H1 (cell line): ENCODE data around the gene CDC45. TPM values are rescaled to one million over a fixed set of nuclear protein-coding genes. Genes with fewer than 3 reads are reported as not detected.

Experiments used
- CTCF ChIA-PET: fragments of 300-600 bp; sonication (Branson Sonifier 250); formaldehyde crosslinking; loops from one replicate; lab custom pipeline; 2021; ENCODE audit not compliant: partially characterized antibody; lab: Charles Lee
- POLR2A ChIA-PET: fragments of 300-600 bp; sonication (Branson Sonifier 250); formaldehyde crosslinking; loops from one replicate; lab custom pipeline; 2021; ENCODE audit warnings: inconsistent platforms; ENCODE audit not compliant: partially characterized antibody; lab: Charles Lee
- DNase-seq, 2 experiments: peaks; one replicate each; pipeline versions ENCODE4 v3.0.0 to v3.0.0-alpha.2; 2010 to 2022; ENCODE audit warnings: low spot score in 2 of 2, low read depth in 1 of 2, mixed read lengths in 1 of 2
- FAIRE-seq: peaks from 2 replicates; lab custom pipeline; 2011; peaks lifted over from hg19 to GRCh38; lab: Jason Lieb, UNC
- H2AFZ ChIP-seq: 2 replicates; pipeline ENCODE4 v1.8.1; 2012; ENCODE audit warnings: low read length, inconsistent platforms
- H2AK5ac ChIP-seq: 2 replicates; pipeline ENCODE4 v1.6.1; 2013; ENCODE audit warnings: low read depth, low read length
- H2BK120ac ChIP-seq: replicated peaks from 2 replicates; pipeline ENCODE3; 2013; ENCODE audit warnings: low read depth, low read length, inconsistent platforms
- H2BK12ac ChIP-seq: 2 replicates; pipeline ENCODE4 v1.6.1; 2013; ENCODE audit warnings: low read depth, low read length
- H2BK15ac ChIP-seq: 2 replicates; pipeline ENCODE4 v1.6.1; 2013; ENCODE audit warnings: low read length
- H2BK20ac ChIP-seq: 2 replicates; pipeline ENCODE4 v1.6.1; 2013; ENCODE audit warnings: low read length
- H2BK5ac ChIP-seq: 2 replicates; pipeline ENCODE4 v1.6.1; 2013; ENCODE audit warnings: low read depth, low read length
- H3K14ac ChIP-seq: 2 replicates; pipeline ENCODE4 v1.6.1; 2013; ENCODE audit warnings: inconsistent platforms; ENCODE audit not compliant: insufficient read length
- H3K18ac ChIP-seq: 2 replicates; pipeline ENCODE4 v1.6.1; 2013; ENCODE audit warnings: low read length; ENCODE audit errors: extremely low read depth
- H3K23ac ChIP-seq: 2 replicates; pipeline ENCODE4 v1.6.1; 2013; ENCODE audit warnings: inconsistent platforms; ENCODE audit not compliant: insufficient read length
- H3K23me2 ChIP-seq: 2 replicates; pipeline ENCODE4 v1.6.1; 2013; ENCODE audit warnings: low read depth, low read length
- H3K27ac ChIP-seq: 2 replicates; pipeline ENCODE4 v1.6.1; 2011; ENCODE audit warnings: low read depth, low read length, inconsistent platforms
- H3K27me3 ChIP-seq, 4 experiments: replicated peaks in 1 of 4; 1 replicate in 1 of 4; 2 replicates in 3 of 4; pipeline versions ENCODE4 v1.6.1 to v1.8.1; 2011 to 2013; ENCODE audit warnings: low read length in 3 of 4, mild to moderate bottlenecking in 3 of 4, inconsistent platforms in 2 of 4, mixed read lengths in 2 of 4, moderate library complexity in 1 of 4; ENCODE audit not compliant: control insufficient read depth in 3 of 4, insufficient read depth in 3 of 4; ENCODE audit errors: extremely low read depth in 1 of 4
- H3K36me3 ChIP-seq, 4 experiments: 2 replicates each; pipeline versions ENCODE4 v1.6.1 to v1.8.1; 2011 to 2013; ENCODE audit warnings: mild to moderate bottlenecking in 4 of 4, low read length in 3 of 4, moderate library complexity in 2 of 4, control low read depth in 1 of 4, inconsistent platforms in 1 of 4; ENCODE audit not compliant: insufficient read depth in 4 of 4, control insufficient read depth in 2 of 4
- H3K4ac ChIP-seq: replicated peaks from 2 replicates; pipeline ENCODE3; 2013; ENCODE audit warnings: low read length, low read depth, mixed read lengths, inconsistent platforms; ENCODE audit not compliant: insufficient read length
- H3K4me1 ChIP-seq, 4 experiments: replicated peaks in 1 of 4; 1 replicate in 1 of 4; 2 replicates in 3 of 4; pipeline versions ENCODE4 v1.6.1 to v1.8.1; 2011 to 2013; ENCODE audit warnings: low read length in 3 of 4, inconsistent platforms in 2 of 4, mixed read lengths in 1 of 4; ENCODE audit not compliant: insufficient read depth in 4 of 4, control insufficient read depth in 3 of 4
- H3K4me2 ChIP-seq, 2 experiments: 2 replicates each; pipeline versions ENCODE4 v1.6.1 to v1.8.1; 2011 to 2013; ENCODE audit warnings: low read depth in 2 of 2, low read length in 2 of 2, control low read depth in 1 of 2, inconsistent platforms in 1 of 2, mild to moderate bottlenecking in 1 of 2; ENCODE audit not compliant: insufficient read depth in 1 of 2
- H3K4me3 ChIP-seq, 4 experiments: fragments of 200-600, 300-600 bp in 1 of 4; sonication (generic), shearing (Covaris generic), sonication (Bioruptor Twin) in 1 of 4; 2 replicates each; pipeline versions ENCODE4 v1.5.1 to v1.8.1; 2011 to 2016; ENCODE audit warnings: low read length in 4 of 4, low read depth in 3 of 4, control low read depth in 2 of 4, inconsistent platforms in 2 of 4, mild to moderate bottlenecking in 2 of 4, mixed read lengths in 1 of 4, moderate library complexity in 1 of 4; ENCODE audit not compliant: insufficient read depth in 2 of 4; ENCODE audit errors: extremely low read depth in 1 of 4
- H3K56ac ChIP-seq: replicated peaks from 2 replicates; pipeline ENCODE3; 2013; ENCODE audit warnings: low read depth, mild to moderate bottlenecking, mixed read lengths, low read length, inconsistent platforms; ENCODE audit not compliant: insufficient read length
- H3K79me1 ChIP-seq: 2 replicates; pipeline ENCODE4 v1.6.1; 2013; ENCODE audit warnings: low read depth, low read length, control low read depth
- H3K79me2 ChIP-seq, 2 experiments: 2 replicates each; pipeline versions ENCODE4 v1.6.1 to v1.8.1; 2012 to 2013; ENCODE audit warnings: low read length in 2 of 2, mild to moderate bottlenecking in 2 of 2, inconsistent platforms in 1 of 2; ENCODE audit not compliant: insufficient read depth in 2 of 2, control insufficient read depth in 1 of 2
- H3K9ac ChIP-seq, 4 experiments: replicated peaks in 1 of 4; 1 replicate in 1 of 4; 2 replicates in 3 of 4; pipeline versions ENCODE4 v1.6.1 to v1.8.1; 2011 to 2013; ENCODE audit warnings: low read depth in 3 of 4, low read length in 3 of 4, control low read depth in 2 of 4, mild to moderate bottlenecking in 2 of 4, moderate library complexity in 2 of 4, inconsistent platforms in 1 of 4; ENCODE audit errors: extremely low read depth in 1 of 4
- H3K9me3 ChIP-seq, 2 experiments: 2 replicates each; pipeline versions ENCODE4 v1.6.1 to v1.8.1; 2012 to 2013; ENCODE audit warnings: mild to moderate bottlenecking in 2 of 2, moderate library complexity in 2 of 2, control low read depth in 1 of 2, inconsistent platforms in 1 of 2, low read depth in 1 of 2, low read length in 1 of 2, mixed read lengths in 1 of 2; ENCODE audit not compliant: insufficient read depth in 2 of 2
- H4K20me1 ChIP-seq, 2 experiments: replicated peaks in 1 of 2; 2 replicates each; pipeline versions ENCODE3 to v1.8.1; 2011 to 2013; ENCODE audit warnings: inconsistent platforms in 2 of 2, low read length in 2 of 2, mild to moderate bottlenecking in 1 of 2; ENCODE audit not compliant: insufficient read depth in 2 of 2, control insufficient read depth in 1 of 2
- H4K5ac ChIP-seq: 2 replicates; pipeline ENCODE4 v1.6.1; 2013; ENCODE audit warnings: low read length, low read depth, mixed read lengths, inconsistent platforms; ENCODE audit not compliant: insufficient read length
- H4K8ac ChIP-seq: 2 replicates; pipeline ENCODE4 v1.8.0; 2013; ENCODE audit warnings: mild to moderate bottlenecking, moderate library complexity, low read length, inconsistent platforms; ENCODE audit not compliant: insufficient read depth; ENCODE audit errors: extremely low read depth
- H4K91ac ChIP-seq: replicated peaks from 2 replicates; pipeline ENCODE3; 2013; ENCODE audit warnings: low read length, mixed read lengths, inconsistent platforms; ENCODE audit not compliant: insufficient read length
- GABPA ChIP-seq: IDR thresholded peaks from 2 replicates; pipeline ENCODE4 v1.6.1; 2011; ENCODE audit warnings: mild to moderate bottlenecking, low read length, moderate library complexity, borderline replicate concordance; ENCODE audit not compliant: insufficient read depth
- POLR2AphosphoS5 ChIP-seq: IDR thresholded peaks from 2 replicates; pipeline ENCODE4 v1.6.1; 2011; ENCODE audit warnings: low read depth, low read length
- whole genome bisulfite sequencing, 2 experiments: shearing (Covaris generic) in 1 of 2; methylation state at CpG; one replicate each; pipeline versions ENCODE4 v1.1.6 to v1.1.7; 2013 to 2015; ENCODE audit warnings: low lambda C conversion rate in 2 of 2, mixed read lengths in 2 of 2, inconsistent platforms in 1 of 2, low coverage in 1 of 2, missing lambda C conversion rate in 1 of 2; ENCODE audit not compliant: insufficient replicate concordance in 2 of 2, insufficient coverage in 1 of 2, insufficient read length in 1 of 2; ENCODE audit errors: extremely low coverage in 1 of 2, missing lambda C conversion rate in 1 of 2; 5-methylcytosine and 5-hydroxymethylcytosine counted together
- polyA plus RNA-seq, 7 experiments: library from polyadenylated mRNA; depleted of rRNA in 3 of 7; stranded (reverse) in 5 of 7; unstranded in 2 of 7; fragments of >200 nt in 5 of 7; fragments of 200-250 nt in 2 of 7; gene quantifications; 1 replicate in 5 of 7; 2 replicates in 1 of 7; 4 replicates in 1 of 7; pipeline versions ENCODE4 v1.2.1 to v1.2.3, GENCODE V29; 2011 to 2013; ENCODE audit warnings: missing spikeins in 2 of 7, mixed read lengths in 2 of 7
- total RNA-seq: library from RNA; stranded (reverse); fragmentation: NEBNext Ultra II Directional; extraction: Animal tissue kit (Norgen Biotek cat#: 25700); gene quantifications from 2 replicates; pipeline ENCODE4 v1.2.1, GENCODE V29; 2021

Gene CDC45
- total and polyA plus RNA-seq, 2 of the 8 experiments (the other 6 are each of a cell fraction or from before 2014, with no cell fraction given), result 31.9 to 37.7 TPM

DNA sequence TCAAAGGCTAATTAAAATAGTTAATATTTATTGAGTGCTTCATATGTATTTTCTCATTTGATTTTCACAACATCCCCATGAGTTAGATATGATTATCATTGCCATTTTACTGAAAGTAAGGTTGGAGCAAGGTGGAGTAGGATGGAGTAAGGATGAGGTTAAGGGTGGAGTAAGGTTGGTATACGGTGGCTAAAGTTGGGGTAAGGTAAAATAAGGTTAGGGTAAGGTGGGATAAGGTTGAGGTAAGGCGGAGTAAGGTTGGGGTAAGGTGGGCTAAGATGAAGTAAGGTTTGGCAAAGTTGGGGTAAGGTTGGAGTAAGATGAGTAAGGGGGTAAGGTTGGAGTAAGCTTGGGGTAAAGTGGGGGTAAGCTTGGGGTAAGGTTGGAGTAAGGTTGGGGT is 90.3 kb downstream of the CDC45 start:
- no peak overlapping the region for H4K8ac ChIP-seq
- H4K5ac ChIP-seq, result no peak overlapping the region
- no peak overlapping the region for H2BK5ac ChIP-seq
- no peak overlapping the region for H2BK12ac ChIP-seq
- no peaks in the 10 kb centered on the region for H3K79me2 ChIP-seq
- H3K14ac ChIP-seq, result no peak overlapping the region
- CTCF ChIA-PET, result interaction anchor here (1.3 to 2.6 kb wide), 2 partner anchors 10 to 60 kb away, joined by 6 to 12 read pairs; no protein-coding TSS in a partner anchor
- no peak overlapping the region for H3K4me2 ChIP-seq
- WGBS, 2 experiments, result 88 to 100% methylated on average over 2 of the region's 2 CpGs
- H3K23me2 ChIP-seq, result peaks cover 7% of the 10 kb centered on the region; the same call in 1 of the 2 replicates
- peak overlapping the region; percentile 48; the same call in 1 of the 2 replicates for H2BK20ac ChIP-seq
- H3K18ac ChIP-seq, result no peak overlapping the region
- H2BK120ac ChIP-seq, result no peak overlapping the region
- DNase-seq (no peak), FAIRE-seq (no peak)
- peaks cover 0 to 3% (median 0%) of the 10 kb centered on the region in 4 experiments; a peak in 2 of 7 replicates for H3K4me1 ChIP-seq
- no peaks in the 10 kb centered on the region for H4K20me1 ChIP-seq
- POLR2A ChIA-PET, result interaction anchor here (1.1 kb wide), 1 partner anchor 21 kb away, joined by 3 read pairs; no protein-coding TSS in a partner anchor
- H3K36me3 ChIP-seq, result no peaks in the 10 kb centered on the region
- H3K4ac ChIP-seq, result no peak overlapping the region
- H3K56ac ChIP-seq, result no peak overlapping the region
- H2AK5ac ChIP-seq, result no peak overlapping the region
- no peak overlapping the region for H3K9ac ChIP-seq
- no peak overlapping the region for H3K4me3 ChIP-seq
- H3K9me3 ChIP-seq, result no peaks in the 10 kb centered on the region
- no peak overlapping the region for H3K27ac ChIP-seq
- no peaks in the 10 kb centered on the region; a peak in 2 of 7 replicates for H3K27me3 ChIP-seq
- no peak overlapping the region for H4K91ac ChIP-seq
- H2AFZ ChIP-seq, result no peak overlapping the region
- H3K79me1 ChIP-seq, result no peaks in the 10 kb centered on the region
- no peak overlapping the region for H3K23ac ChIP-seq
- no peak overlapping the region for H2BK15ac ChIP-seq
- TF ChIP-seq POLR2AphosphoS5 (no peak), GABPA (no peak)
